CD4-positive, alpha-beta memory T cell (primary cell): ENCODE data around the gene TM4SF4. TPM values are rescaled to one million over a fixed set of nuclear protein-coding genes. Genes with fewer than 3 reads are reported as not detected.
A peak's percentile ranks its signal among the peaks of the same experiment; 100 is the strongest.

ENCODE experiments used
- CTCF ChIA-PET: fragments of 350-600 bp; sonication (Branson Sonifier 250); formaldehyde crosslinking; loops from one replicate; lab custom pipeline; 2021; ENCODE audit warnings: inconsistent platforms; ENCODE audit not compliant: partially characterized antibody; lab: Charles Lee
- POLR2A ChIA-PET: fragments of 350-600 bp; sonication (Branson Sonifier 250); formaldehyde crosslinking; loops from one replicate; lab custom pipeline; 2021; ENCODE audit not compliant: partially characterized antibody; lab: Charles Lee
- DNase-seq, 5 donors: peaks; one replicate each; pipeline versions ENCODE4 v3.0.0 to v3.0.0-alpha.2; 2020 to 2022; ENCODE audit warnings: mixed read lengths in 1 of 5
- H3K27ac ChIP-seq: one replicate; pipeline ENCODE4 v1.7.0; 2013; ENCODE audit warnings: low read depth, low read length
- H3K27me3 ChIP-seq: 2 replicates; pipeline ENCODE4 v1.7.0; 2013; ENCODE audit warnings: mild to moderate bottlenecking, low read length, moderate library complexity; ENCODE audit not compliant: insufficient read depth
- H3K36me3 ChIP-seq: 2 replicates; pipeline ENCODE4 v1.7.0; 2013; ENCODE audit warnings: mild to moderate bottlenecking, low read length, moderate library complexity; ENCODE audit not compliant: insufficient read depth
- H3K4me1 ChIP-seq: 2 replicates; pipeline ENCODE4 v1.7.0; 2013; ENCODE audit warnings: mild to moderate bottlenecking, low read length, moderate library complexity; ENCODE audit not compliant: insufficient read depth
- H3K4me3 ChIP-seq, 2 donors: one replicate each; pipeline ENCODE4 v1.7.0; 2013; ENCODE audit warnings: low read length in 2 of 2, mild to moderate bottlenecking in 1 of 2
- H3K9me3 ChIP-seq, 2 donors: one replicate each; pipeline ENCODE4 v1.7.0; 2013; ENCODE audit warnings: low read length in 2 of 2, control low read depth in 1 of 2; ENCODE audit not compliant: control insufficient read depth in 1 of 2
- H3K27ac Mint-ChIP-seq, 7 donors: one replicate each; pipeline ENCODE4 v1.8.0; 2020 to 2021; ENCODE audit warnings: mixed read lengths in 7 of 7, mild to moderate bottlenecking in 6 of 7, inconsistent platforms in 3 of 7, moderate library complexity in 3 of 7
- H3K27me3 Mint-ChIP-seq, 2 donors: one replicate each; pipeline ENCODE4 v1.8.0; 2020 to 2021; ENCODE audit warnings: mixed read lengths in 2 of 2
- H3K36me3 Mint-ChIP-seq, 2 donors: one replicate each; pipeline ENCODE4 v1.8.0; 2020 to 2021; ENCODE audit warnings: mixed read lengths in 2 of 2, inconsistent platforms in 1 of 2, mild to moderate bottlenecking in 1 of 2
- H3K4me1 Mint-ChIP-seq, 4 donors: one replicate each; pipeline ENCODE4 v1.8.0; 2020 to 2021; ENCODE audit warnings: mixed read lengths in 4 of 4, mild to moderate bottlenecking in 1 of 4
- H3K4me3 Mint-ChIP-seq, 8 donors: one replicate each; pipeline ENCODE4 v1.8.0; 2020 to 2021; ENCODE audit warnings: mixed read lengths in 8 of 8, mild to moderate bottlenecking in 7 of 8, moderate library complexity in 6 of 8, inconsistent platforms in 3 of 8
- H3K9me3 Mint-ChIP-seq, 8 donors: one replicate each; pipeline ENCODE4 v1.8.0; 2020 to 2021; ENCODE audit warnings: mixed read lengths in 8 of 8, mild to moderate bottlenecking in 5 of 8, inconsistent platforms in 3 of 8, moderate library complexity in 1 of 8
- intact Hi-C: fragments of 100-400 bp; cut with micrococcal nuclease; formaldehyde crosslinking; loops from one replicate; pipeline ENCODE4 v1.15.1; 2023
- polyA plus RNA-seq, 2 donors: library from polyadenylated mRNA; unstranded; fragments of 300-500 nt; fragmentation: Illumina TruSeq; gene quantifications; one replicate each; pipeline ENCODE4 v1.2.3, GENCODE V29; 2021
- total RNA-seq, 2 experiments: library from RNA; stranded (reverse); gene quantifications; one replicate each; pipeline ENCODE4 v1.2.3, GENCODE V29; 2021

The TM4SF4 gene
- total and polyA plus RNA-seq, 4 experiments from 2014 or later, result not detected

DNA sequence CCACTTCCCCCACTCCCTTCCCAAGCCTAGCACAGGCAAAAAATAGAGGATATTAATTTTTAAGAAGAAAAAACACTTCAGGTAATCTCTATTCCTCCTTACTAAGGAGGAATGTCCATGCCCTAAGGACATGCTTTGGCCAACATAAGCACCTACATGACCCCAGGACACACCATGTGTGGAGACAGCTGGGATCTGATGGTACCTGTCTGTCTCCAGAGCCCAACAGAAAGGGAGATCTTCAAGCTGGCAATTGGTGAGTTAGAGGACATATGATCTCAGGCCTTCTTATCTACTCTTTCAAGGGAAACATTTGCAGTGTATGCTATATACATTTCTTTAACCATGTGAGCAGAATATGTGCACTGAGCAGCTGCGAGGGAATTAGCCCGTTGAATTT, 7.0 kb downstream of the TM4SF4 start:
- ChIA-PET CTCF (interaction anchor here (1.2 kb wide), 1 partner anchor 362 kb away, joined by 3 read pairs; no protein-coding TSS in a partner anchor), POLR2A (no interaction called here)
- H3K4me1 ChIP-seq, result no peaks in the 10 kb centered on the region
- Mint-ChIP-seq H3K4me3 (no peak overlapping the region), H3K27ac (no peak overlapping the region), H3K9me3 (no peaks in the 10 kb centered on the region), H3K4me1 (no peaks in the 10 kb centered on the region), H3K27me3 (peaks cover 6 to 9% of the 10 kb centered on the region in 2 donors), H3K36me3 (no peaks in the 10 kb centered on the region)
- no peak overlapping the region for H3K27ac ChIP-seq
- no peaks in the 10 kb centered on the region for H3K9me3 ChIP-seq
- H3K36me3 ChIP-seq, result no peaks in the 10 kb centered on the region
- DNase-seq, result no peak
- no peaks in the 10 kb centered on the region for H3K27me3 ChIP-seq
- intact Hi-C loops, result loop anchor here (5.0 kb wide), 1 partner anchor 359 kb away; no protein-coding TSS in a partner anchor
- H3K4me3 ChIP-seq, result no peak overlapping the region

DNA sequence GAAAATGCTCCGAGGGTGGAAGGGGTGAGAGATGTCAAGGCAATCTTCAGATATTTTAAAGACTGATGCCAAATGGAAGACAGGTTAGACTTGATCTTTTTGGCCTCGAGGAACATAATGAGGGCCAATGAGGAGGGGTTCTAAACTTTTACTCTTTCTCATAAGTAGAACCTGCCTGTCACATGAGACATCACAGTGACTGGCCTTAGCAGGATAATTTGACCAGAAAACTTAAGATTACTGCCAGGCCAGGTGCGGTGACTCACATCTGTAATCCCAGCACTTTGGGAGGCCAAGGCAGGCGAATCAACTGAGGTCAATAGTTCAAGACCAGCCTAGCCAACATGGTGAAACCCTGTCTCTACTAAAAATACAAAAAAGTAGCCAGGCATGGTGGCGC, 12.2 kb downstream of the TM4SF4 start:
- DNase-seq, result no peak
- Mint-ChIP-seq H3K4me3 (no peak overlapping the region), H3K9me3 (peaks cover 0 to 2% (median 0%) of the 10 kb centered on the region in 8 donors), H3K27me3 (peaks cover 13% of the 10 kb centered on the region in 2 donors), H3K36me3 (no peaks in the 10 kb centered on the region), H3K27ac (no peak overlapping the region), H3K4me1 (no peaks in the 10 kb centered on the region)
- Histone ChIP-seq H3K4me3 (no peak overlapping the region), H3K27me3 (peaks cover 5% of the 10 kb centered on the region), H3K27ac (no peak overlapping the region), H3K36me3 (no peaks in the 10 kb centered on the region), H3K9me3 (no peaks in the 10 kb centered on the region), H3K4me1 (no peaks in the 10 kb centered on the region)
- POLR2A ChIA-PET, result no interaction called here
- intact Hi-C loops, result no loop called here
- CTCF ChIA-PET, result interaction anchor here (1.3 kb wide), 2 partner anchors 8 to 27 kb away, joined by 3 read pairs; no protein-coding TSS in a partner anchor

DNA sequence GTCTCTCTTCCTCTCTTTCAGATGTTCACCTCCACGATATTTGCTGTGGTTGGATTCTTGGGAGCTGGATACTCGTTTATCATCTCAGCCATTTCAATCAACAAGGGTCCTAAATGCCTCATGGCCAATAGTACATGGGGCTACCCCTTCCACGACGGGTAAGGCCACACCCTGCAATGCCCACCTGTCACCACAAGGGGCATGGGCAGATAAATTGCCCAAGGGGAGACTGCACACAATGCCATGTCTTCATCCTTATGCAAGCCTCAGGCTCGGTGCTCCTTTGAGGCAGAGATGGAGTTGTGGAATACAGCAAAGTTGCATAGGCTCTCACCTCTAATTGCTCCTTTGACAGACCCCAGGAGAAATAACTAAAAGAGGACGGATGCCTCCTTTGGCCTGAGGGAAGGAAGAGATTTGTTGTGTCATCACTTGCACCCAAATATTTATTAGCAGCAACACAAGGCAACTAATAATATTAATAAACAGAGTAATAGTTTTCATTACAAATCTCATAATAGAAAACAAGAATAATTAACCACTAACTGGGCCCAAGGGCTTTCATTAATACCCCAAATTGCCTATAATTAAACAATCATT, 13.2 kb downstream of the TM4SF4 start:
- H3K36me3 Mint-ChIP-seq, result no peaks in the 10 kb centered on the region
- no peaks in the 10 kb centered on the region for H3K4me1 Mint-ChIP-seq
- no peak overlapping the region for H3K4me3 Mint-ChIP-seq
- H3K36me3 ChIP-seq, result no peaks in the 10 kb centered on the region
- CTCF ChIA-PET, result no interaction called here
- H3K27me3 Mint-ChIP-seq, result peaks cover 11 to 18% of the 10 kb centered on the region in 2 donors
- H3K9me3 Mint-ChIP-seq, result peaks cover 0 to 2% (median 0%) of the 10 kb centered on the region in 8 donors
- POLR2A ChIA-PET, result no interaction called here
- peaks cover 5% of the 10 kb centered on the region for H3K27me3 ChIP-seq
- H3K4me3 ChIP-seq, result no peak overlapping the region
- DNase-seq, result peak in 1 of 5 donors; percentile 2
- H3K27ac Mint-ChIP-seq, result no peak overlapping the region
- H3K27ac ChIP-seq, result no peak overlapping the region
- intact Hi-C loops, result no loop called here
- H3K4me1 ChIP-seq, result no peaks in the 10 kb centered on the region
- H3K9me3 ChIP-seq, result no peaks in the 10 kb centered on the region

DNA sequence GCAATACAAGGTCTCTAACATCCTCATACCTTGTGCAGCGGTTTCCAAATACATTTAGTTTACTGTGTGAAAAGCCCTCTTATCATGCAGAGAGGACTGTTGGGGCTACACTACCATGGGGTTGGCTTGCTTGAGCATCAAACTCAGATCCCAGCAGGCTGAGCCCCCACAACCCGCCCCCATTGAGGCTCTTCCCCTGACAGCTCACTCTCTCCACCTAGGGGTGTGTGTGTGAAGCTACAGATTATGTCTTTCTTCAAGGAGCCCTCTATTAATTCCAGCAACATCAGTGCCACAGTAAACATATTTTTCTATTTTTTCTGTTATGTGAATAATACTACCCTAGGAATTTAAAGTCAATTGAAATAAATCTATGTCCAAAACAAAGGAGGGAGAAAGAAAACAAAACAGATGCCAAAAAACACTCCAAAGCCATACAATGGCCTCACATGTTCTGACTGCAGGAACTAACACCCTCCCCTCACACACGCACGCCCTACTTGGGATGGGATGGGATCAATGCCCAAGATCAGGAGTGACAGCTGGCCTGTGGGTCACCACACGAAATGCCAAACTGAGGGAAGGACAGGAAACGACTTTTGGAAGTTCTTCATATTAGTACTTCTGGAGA, 14.7 kb downstream of the TM4SF4 start:
- no peaks in the 10 kb centered on the region for H3K4me1 ChIP-seq
- ChIA-PET CTCF (no interaction called here), POLR2A (no interaction called here)
- Mint-ChIP-seq H3K4me1 (no peaks in the 10 kb centered on the region), H3K27me3 (peaks cover 12 to 15% of the 10 kb centered on the region in 2 donors), H3K4me3 (no peak overlapping the region), H3K9me3 (peaks cover 0 to 2% (median 0%) of the 10 kb centered on the region in 8 donors), H3K36me3 (no peaks in the 10 kb centered on the region), H3K27ac (no peak overlapping the region)
- H3K27me3 ChIP-seq, result peaks cover 9% of the 10 kb centered on the region
- DNase-seq, result no peak
- intact Hi-C loops, result no loop called here
- no peak overlapping the region for H3K4me3 ChIP-seq
- no peaks in the 10 kb centered on the region for H3K9me3 ChIP-seq
- no peak overlapping the region for H3K27ac ChIP-seq
- H3K36me3 ChIP-seq, result no peaks in the 10 kb centered on the region

DNA sequence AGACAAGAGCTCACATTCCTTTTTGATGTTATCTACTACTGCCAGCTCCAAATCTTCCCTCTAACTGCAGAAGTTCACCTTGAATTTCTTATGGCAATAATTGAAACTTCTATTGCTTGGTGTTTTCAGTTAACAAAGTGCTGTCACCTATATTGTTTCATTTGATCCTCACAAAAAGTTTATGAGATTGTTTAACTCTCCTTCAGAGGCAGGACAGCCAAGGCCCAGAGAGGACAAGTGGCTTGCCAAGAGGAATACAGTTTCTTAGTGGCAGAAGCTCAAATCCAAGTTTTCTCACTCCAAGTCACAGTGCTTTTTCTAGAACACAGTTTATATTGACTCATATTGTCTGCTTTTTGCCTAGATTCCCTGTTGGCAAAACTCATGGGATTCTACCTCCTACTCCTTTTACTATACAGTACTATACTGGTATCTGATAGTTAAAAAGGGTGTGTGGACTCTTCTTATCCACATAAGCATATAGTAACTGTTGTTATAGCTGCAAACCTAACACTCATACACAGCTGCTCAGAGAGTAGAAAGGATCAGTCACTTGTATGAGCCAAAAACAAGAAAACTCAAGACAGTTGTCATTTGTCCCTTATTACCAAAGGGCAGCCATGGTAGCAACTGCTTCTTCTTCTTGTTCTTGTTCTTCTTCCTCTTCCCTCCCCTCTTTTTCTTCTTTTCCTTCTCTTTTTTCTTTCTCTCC, 15.9 kb downstream of the TM4SF4 start:
- CTCF ChIA-PET, result interaction anchor here (0.9 to 1.1 kb wide), 3 partner anchors 12 to 370 kb away, joined by 3 to 4 read pairs (median 4); no protein-coding TSS in a partner anchor
- no peaks in the 10 kb centered on the region for H3K9me3 ChIP-seq
- POLR2A ChIA-PET, result no interaction called here

DNA sequence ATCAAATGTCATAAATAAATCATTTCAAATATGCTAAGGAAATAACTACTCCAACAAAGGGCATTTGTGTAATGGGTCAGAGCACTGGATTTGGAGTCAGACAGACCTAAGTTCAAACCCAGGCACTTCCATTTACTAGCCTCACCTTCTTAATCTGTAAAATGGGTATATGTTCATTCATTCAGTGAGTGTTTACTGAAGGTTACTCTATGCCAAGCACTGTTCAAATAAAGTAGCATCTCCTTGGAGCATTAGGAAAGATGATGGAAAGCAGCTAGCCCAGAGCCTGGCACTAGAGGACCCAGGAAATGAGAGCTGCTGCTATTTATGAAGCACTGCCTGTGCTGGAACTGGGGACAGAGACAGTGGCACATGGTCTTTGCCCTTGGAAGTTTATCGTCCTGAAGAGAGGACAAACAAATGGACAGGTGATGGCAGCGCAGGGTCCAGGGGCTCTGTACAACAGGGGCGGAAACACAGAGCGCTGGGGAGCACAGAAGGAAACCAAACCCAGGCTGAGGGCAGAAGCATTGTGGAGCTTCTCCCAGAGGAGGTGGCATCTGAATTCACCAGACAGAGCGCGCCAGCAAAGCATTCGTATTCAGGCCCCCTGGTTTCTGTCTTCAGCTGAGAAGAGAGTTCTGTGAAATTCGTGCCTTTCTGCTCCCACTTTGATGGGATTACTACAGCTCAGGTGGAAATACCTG, 19.0 kb downstream of the TM4SF4 start:
- no peaks in the 10 kb centered on the region for H3K4me1 ChIP-seq
- Mint-ChIP-seq H3K4me3 (no peak overlapping the region), H3K27me3 (peaks cover 15 to 22% of the 10 kb centered on the region in 2 donors), H3K4me1 (no peaks in the 10 kb centered on the region), H3K36me3 (no peaks in the 10 kb centered on the region), H3K9me3 (no peaks in the 10 kb centered on the region), H3K27ac (no peak overlapping the region)
- H3K4me3 ChIP-seq, result no peak overlapping the region
- POLR2A ChIA-PET, result no interaction called here
- no peak overlapping the region for H3K27ac ChIP-seq
- intact Hi-C loops, result no loop called here
- peaks cover 9% of the 10 kb centered on the region for H3K27me3 ChIP-seq
- CTCF ChIA-PET, result interaction anchor here (1.1 to 1.3 kb wide), 2 partner anchors 30 to 278 kb away, joined by 3 to 4 read pairs; no protein-coding TSS in a partner anchor
- no peak for DNase-seq
- no peaks in the 10 kb centered on the region for H3K36me3 ChIP-seq
- H3K9me3 ChIP-seq, result no peaks in the 10 kb centered on the region

More for the DNA sequence above, 15.9 kb downstream of the TM4SF4 start:
- no peaks in the 10 kb centered on the region for H3K4me1 ChIP-seq
- H3K36me3 ChIP-seq, result no peaks in the 10 kb centered on the region
- no peak overlapping the region for H3K4me3 ChIP-seq
- Mint-ChIP-seq H3K9me3 (peaks cover 0 to 2% (median 0%) of the 10 kb centered on the region in 8 donors), H3K4me1 (no peaks in the 10 kb centered on the region), H3K27ac (no peak overlapping the region), H3K4me3 (no peak overlapping the region), H3K36me3 (no peaks in the 10 kb centered on the region), H3K27me3 (peaks cover 15 to 18% of the 10 kb centered on the region in 2 donors)
- H3K27ac ChIP-seq, result no peak overlapping the region
- DNase-seq, result no peak
- intact Hi-C loops, result no loop called here
- peaks cover 9% of the 10 kb centered on the region for H3K27me3 ChIP-seq
